Keratinocyte (primary cell): ENCODE measurements around the gene PIK3CG. TPM values are rescaled to one million over a fixed set of nuclear protein-coding genes. Genes with fewer than 3 reads are reported as not detected.

Experiments used
- DNase-seq: peaks from one replicate; pipeline ENCODE4 v3.0.0-alpha.2; 2011; ENCODE audit warnings: low read depth, missing footprints, low spot score
- FAIRE-seq: peaks from 2 replicates; lab custom pipeline; 2011; peaks lifted over from hg19 to GRCh38; lab: Jason Lieb, UNC
- H2AFZ ChIP-seq: 2 replicates; pipeline ENCODE4 v1.6.0; 2012; ENCODE audit warnings: low read length, control low read depth, inconsistent platforms; ENCODE audit not compliant: control insufficient read depth
- H3K27ac ChIP-seq: 2 replicates; pipeline ENCODE4 v1.5.1; 2011; ENCODE audit warnings: low read length; ENCODE audit not compliant: control insufficient read depth, insufficient read depth
- H3K27me3 ChIP-seq: 3 replicates; pipeline ENCODE4 v1.6.0; 2011; ENCODE audit warnings: low read length; ENCODE audit not compliant: control insufficient read depth, insufficient read depth; ENCODE audit errors: extremely low read depth
- H3K36me3 ChIP-seq, 2 experiments: 2 replicates in 1 of 2; 3 replicates in 1 of 2; pipeline ENCODE4 v1.5.1; 2011; ENCODE audit warnings: low read length in 2 of 2, mild to moderate bottlenecking in 1 of 2; ENCODE audit not compliant: control insufficient read depth in 2 of 2, insufficient read depth in 2 of 2; ENCODE audit errors: extremely low read depth in 1 of 2
- H3K4me1 ChIP-seq: 3 replicates; pipeline ENCODE4 v1.5.1; 2011; ENCODE audit warnings: low read length; ENCODE audit not compliant: control insufficient read depth, insufficient read depth; ENCODE audit errors: extremely low read depth
- H3K4me2 ChIP-seq: 3 replicates; pipeline ENCODE4 v1.6.0; 2011; ENCODE audit warnings: low read depth, low read length; ENCODE audit not compliant: control insufficient read depth, insufficient read depth; ENCODE audit errors: extremely low read depth
- H3K4me3 ChIP-seq, 3 experiments: fragments of 200-600 bp in 1 of 3; sonication (generic) in 1 of 3; 2 replicates in 2 of 3; 3 replicates in 1 of 3; pipeline ENCODE4 v1.5.1; 2011 to 2016; ENCODE audit warnings: low read length in 3 of 3, mild to moderate bottlenecking in 3 of 3, control low read depth in 2 of 3, inconsistent platforms in 1 of 3, low read depth in 1 of 3, mixed read lengths in 1 of 3, mixed run types in 1 of 3, moderate library complexity in 1 of 3; ENCODE audit not compliant: control insufficient read depth in 2 of 3, insufficient read depth in 2 of 3; ENCODE audit errors: extremely low read depth in 1 of 3
- H3K79me2 ChIP-seq: 2 replicates; pipeline ENCODE4 v1.6.0; 2012; ENCODE audit warnings: low read length; ENCODE audit not compliant: control insufficient read depth, insufficient read depth
- H3K9ac ChIP-seq: 3 replicates; pipeline ENCODE4 v1.6.0; 2011; ENCODE audit warnings: low read length; ENCODE audit not compliant: control insufficient read depth, insufficient read depth; ENCODE audit errors: extremely low read depth
- H3K9me1 ChIP-seq: 3 replicates; pipeline ENCODE4 v1.6.0; 2011; ENCODE audit warnings: low read length; ENCODE audit not compliant: control insufficient read depth, insufficient read depth; ENCODE audit errors: extremely low read depth
- H3K9me3 ChIP-seq: 2 replicates; pipeline ENCODE4 v1.5.1; 2012; ENCODE audit warnings: low read depth, low read length; ENCODE audit not compliant: control insufficient read depth
- H4K20me1 ChIP-seq: 3 replicates; pipeline ENCODE4 v1.6.0; 2011; ENCODE audit warnings: low read length; ENCODE audit not compliant: control insufficient read depth, insufficient read depth; ENCODE audit errors: extremely low read depth
- EZH2 ChIP-seq: IDR thresholded peaks from one replicate; pipeline ENCODE4 v1.6.1; 2012; ENCODE audit warnings: inconsistent platforms, mild to moderate bottlenecking, low read length, moderate library complexity
- dilution Hi-C: fragments of 300-500 bp; cut with MboI; formaldehyde crosslinking; loops from one replicate; pipeline ENCODE4 v1.7.0; 2020; ENCODE audit warnings: low sequenced_read_pairs; ENCODE audit not compliant: extremely low pct_ligation_motif_present
- polyA minus RNA-seq, 3 experiments: library from RNA; depleted of rRNA, polyadenylated mRNA; stranded (reverse); fragments of >200 nt; gene quantifications; 1 replicate in 1 of 3; 2 replicates in 1 of 3; 3 replicates in 1 of 3; pipeline ENCODE4 v1.2.3, GENCODE V29; 2011
- polyA plus RNA-seq, 5 experiments: library from polyadenylated mRNA; depleted of rRNA in 3 of 5; stranded (reverse) in 3 of 5; stranded (forward) in 1 of 5; unstranded in 1 of 5; fragments of >200 nt; gene quantifications; 1 replicate in 1 of 5; 2 replicates in 3 of 5; 3 replicates in 1 of 5; pipeline versions ENCODE4 v1.2.1 to v1.2.3, GENCODE V29; 2011 to 2012; ENCODE audit warnings: missing spikeins in 2 of 5, low read depth in 1 of 5, low replicate concordance in 1 of 5
- TF ChIP-seq, protein P1 (sequence below), 3 experiments: IDR thresholded peaks in 1 of 3; conservative IDR thresholded peaks in 1 of 3; optimal IDR thresholded peaks in 1 of 3; 2 replicates in 2 of 3; 3 replicates in 1 of 3; pipeline versions ENCODE3 to v1.5.1; 2011; ENCODE audit warnings: low read length in 3 of 3, mild to moderate bottlenecking in 3 of 3, moderate library complexity in 2 of 3, control low read depth in 1 of 3, inconsistent platforms in 1 of 3; ENCODE audit not compliant: insufficient read depth in 2 of 3; ENCODE audit errors: extremely low read depth in 1 of 3

The PIK3CG gene
- polyA plus RNA-seq = not detected in 3 replicates
- polyA plus RNA-seq (2011; ENCODE audit: low read depth) = not detected
- not detected in 2 replicates for polyA plus RNA-seq (2011; cell fraction: cytosol; rRNA removed)
- not detected in 2 replicates for polyA plus RNA-seq (2011; cell fraction: nucleus; rRNA removed)
- polyA plus RNA-seq (2012; ENCODE audit: low replicate concordance) = not detected in 2 replicates
- polyA minus RNA-seq = not detected in 3 replicates
- polyA minus RNA-seq (2011; cell fraction: cytosol; rRNA and poly(A)+ RNA removed) = not detected
- polyA minus RNA-seq (2011; cell fraction: nucleus; rRNA and poly(A)+ RNA removed) = not detected in 2 replicates

GRCh38 chr7:106865130-106866041 lies at the start of gene PIK3CG:
PIK3CG (plus strand) TSS chr7:106865282; CDS start chr7:106867562, 2,280 bp downstream.
- Histone ChIP-seq H4K20me1 (no peaks in the 10 kb centered on the region), H3K9me1 (no peaks in the 10 kb centered on the region), H3K4me3 (no peak within 1 kb of the TSS), H3K4me1 (no peaks in the 10 kb centered on the region), H2AFZ (no peak within 1 kb of the TSS), H3K79me2 (no peaks in the 10 kb centered on the region), H3K36me3 (no peaks in the 10 kb centered on the region), H3K27me3 (no peaks in the 10 kb centered on the region), H3K9ac (no peak within 1 kb of the TSS), H3K27ac (no peak within 1 kb of the TSS), H3K9me3 (no peaks in the 10 kb centered on the region), H3K4me2 (no peak within 1 kb of the TSS)
- dilution Hi-C loops = no loop called here
- TF ChIP-seq EZH2 = no peak
- TF ChIP-seq, protein P1, sequence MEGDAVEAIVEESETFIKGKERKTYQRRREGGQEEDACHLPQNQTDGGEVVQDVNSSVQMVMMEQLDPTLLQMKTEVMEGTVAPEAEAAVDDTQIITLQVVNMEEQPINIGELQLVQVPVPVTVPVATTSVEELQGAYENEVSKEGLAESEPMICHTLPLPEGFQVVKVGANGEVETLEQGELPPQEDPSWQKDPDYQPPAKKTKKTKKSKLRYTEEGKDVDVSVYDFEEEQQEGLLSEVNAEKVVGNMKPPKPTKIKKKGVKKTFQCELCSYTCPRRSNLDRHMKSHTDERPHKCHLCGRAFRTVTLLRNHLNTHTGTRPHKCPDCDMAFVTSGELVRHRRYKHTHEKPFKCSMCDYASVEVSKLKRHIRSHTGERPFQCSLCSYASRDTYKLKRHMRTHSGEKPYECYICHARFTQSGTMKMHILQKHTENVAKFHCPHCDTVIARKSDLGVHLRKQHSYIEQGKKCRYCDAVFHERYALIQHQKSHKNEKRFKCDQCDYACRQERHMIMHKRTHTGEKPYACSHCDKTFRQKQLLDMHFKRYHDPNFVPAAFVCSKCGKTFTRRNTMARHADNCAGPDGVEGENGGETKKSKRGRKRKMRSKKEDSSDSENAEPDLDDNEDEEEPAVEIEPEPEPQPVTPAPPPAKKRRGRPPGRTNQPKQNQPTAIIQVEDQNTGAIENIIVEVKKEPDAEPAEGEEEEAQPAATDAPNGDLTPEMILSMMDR (optimal IDR thresholded peaks at IDR 0.05 in 1 of 3, IDR thresholded peaks at IDR 0.05 in 1 of 3, conservative IDR thresholded peaks at IDR 0.05 in 1 of 3; ENCODE audit: extremely low read depth in 1 of 3, insufficient read depth in 2 of 3, low read length in 3 of 3) = no peak
- DNase-seq (no peak), FAIRE-seq (no peak)

GRCh38 chr7:106817098-106817497 lies 48.0 kb upstream of the PIK3CG start:
- no peaks in the 10 kb centered on the region for H3K9me3 ChIP-seq
- no peak overlapping the region for H3K27ac ChIP-seq
- no peaks in the 10 kb centered on the region for H3K4me1 ChIP-seq
- FAIRE-seq (no peak), DNase-seq (no peak)
- no peak overlapping the region for H3K9ac ChIP-seq
- H3K4me2 ChIP-seq = no peak overlapping the region
- H3K9me1 ChIP-seq = no peaks in the 10 kb centered on the region
- H4K20me1 ChIP-seq = no peaks in the 10 kb centered on the region
- no peaks in the 10 kb centered on the region for H3K36me3 ChIP-seq
- no peaks in the 10 kb centered on the region for H3K27me3 ChIP-seq
- H2AFZ ChIP-seq = no peak overlapping the region
- TF ChIP-seq, protein P1 (optimal IDR thresholded peaks at IDR 0.05 in 1 of 3, IDR thresholded peaks at IDR 0.05 in 1 of 3, conservative IDR thresholded peaks at IDR 0.05 in 1 of 3; ENCODE audit: extremely low read depth in 1 of 3, insufficient read depth in 2 of 3, low read length in 3 of 3) = no peak
- no peak for TF ChIP-seq EZH2
- H3K79me2 ChIP-seq = no peaks in the 10 kb centered on the region
- no peak overlapping the region for H3K4me3 ChIP-seq
- dilution Hi-C loops = no loop called here
